Heart right ventricle (tissue), 16 donors: ENCODE results near the gene ATCAY. TPM values are rescaled to one million over a fixed set of nuclear protein-coding genes. Genes with fewer than 3 reads are reported as not detected.

Experiments
- ATAC-seq, 8 donors: fragments of 200-7000 bp; cut with Tn5 transposase; one replicate each; pipeline ENCODE4 v1.9.1; 2020; ENCODE audit warnings: mild to moderate bottlenecking in 8 of 8, moderate library complexity in 8 of 8, moderate number of reproducible peaks in 1 of 8
- DNase-seq, 2 donors: peaks; one replicate each; pipeline ENCODE4 v3.0.0-alpha.2; 2020
- H3K27ac ChIP-seq, 10 donors: fragments of 200-600 bp; sonication (generic) in 2 of 10; one replicate each; pipeline versions ENCODE4 v1.5.0 to v1.8.0; 2020 to 2022; ENCODE audit warnings: mild to moderate bottlenecking in 3 of 10
- H3K27me3 ChIP-seq, 7 donors: fragments of 200-600 bp; one replicate each; pipeline ENCODE4 v1.8.0; 2021 to 2022; ENCODE audit warnings: mild to moderate bottlenecking in 2 of 7
- H3K36me3 ChIP-seq, 9 donors: fragments of 200-600 bp; sonication (generic) in 1 of 9; one replicate each; pipeline versions ENCODE4 v1.5.0 to v1.8.0; 2020 to 2022; ENCODE audit warnings: mild to moderate bottlenecking in 2 of 9
- H3K4me1 ChIP-seq, 9 donors: fragments of 200-600 bp; sonication (generic) in 1 of 9; one replicate each; pipeline versions ENCODE4 v1.5.0 to v1.8.0; 2020 to 2022; ENCODE audit warnings: mild to moderate bottlenecking in 4 of 9
- H3K4me3 ChIP-seq, 10 donors: fragments of 200-600 bp; sonication (generic) in 2 of 10; one replicate each; pipeline versions ENCODE4 v1.5.0 to v1.8.0; 2020 to 2022; ENCODE audit warnings: mild to moderate bottlenecking in 7 of 10, moderate library complexity in 2 of 10
- H3K9me3 ChIP-seq, 11 donors: fragments of 200-600 bp in 10 of 11; sonication (generic) in 2 of 11; one replicate each; pipeline versions ENCODE4 v1.5.0 to v1.8.0; 2013 to 2022; ENCODE audit warnings: mild to moderate bottlenecking in 2 of 11, control low read depth in 1 of 11, moderate library complexity in 1 of 11
- CTCF ChIP-seq, 9 donors: fragments of 200-600 bp; sonication (generic) in 2 of 9; IDR thresholded peaks; one replicate each; pipeline versions ENCODE4 v1.5.0 to v1.8.0; 2021 to 2022; ENCODE audit warnings: antibody characterized with exemption in 9 of 9, mild to moderate bottlenecking in 5 of 9, moderate library complexity in 1 of 9
- WGBS, 2 donors: extraction: QIAGEN DNeasy Blood & Tissue Kit; methylation state at CpG; one replicate each; pipeline ENCODE4 v1.1.7; 2013; ENCODE audit warnings: inconsistent platforms in 1 of 2; 5-methylcytosine and 5-hydroxymethylcytosine counted together
- intact Hi-C, 10 donors: fragments of 100-400 bp; cut with DNase I; formaldehyde crosslinking; loops; one replicate each; pipeline versions ENCODE4 v1.11.1 to v1.14.2; 2022
- polyA plus RNA-seq, 2 donors: library from polyadenylated mRNA; stranded (reverse); fragments of 200-250 nt; gene quantifications; one replicate each; pipeline ENCODE4 v1.2.3, GENCODE V29; 2013
- total RNA-seq, 10 donors: library from RNA; stranded (reverse); fragmentation: NEBNext Ultra II Directional in 3 of 10; extraction: Animal tissue kit (Norgen Biotek cat#: 25700) in 3 of 10; gene quantifications; one replicate each; pipeline versions ENCODE4 v1.2.1 to v1.2.4, GENCODE V29; 2021 to 2023
- donor health status: Arrhythmogenic right ventricular cardiomyopathy.
- donor health status: ischemic (EF 13 %, LVEDD 7.1; RV severe dilation, severe dysfunction).
- donor health status: healthy with polysubstance abuse.
- donor health status: DM: no; HTN: yes; CAD: no.
- donor health status: DM: no; HTN: no; CAD: no.
- donor health status: ischemic (EF 25% LVEDD 6.9; RV normal size, moderate dysfunction).
- donor health status: ischemic (EF 25% LVEDD 5.7; RV mildly dilated, moderate dysfunction).
- donor health status: healthy.
- donor health status: DM: yes; HTN: yes; CAD: no.
- donor health status: Ischemic cardiomyopathy.
- donor health status: ischemic (EF 35%, LVEDD 5.7; RV mildly dilated, moderate dysfunction).
- donor health status: nonischemic (EF 11% LVEDD 7.7; RV severe dilation, severe dysfunction).
- donor health status: DM: yes; HTN: yes; CAD: no.
- donor health status: PGD.
- donor health status: ischemic (EF 29% LVEDD 5.4; RV normal size, mild dysfunction).
- donor health status: nonischemic (EF 23%, LVEDD 6.1; RV moderate dilation, normal function).

ATCAY gene
- total and polyA plus RNA-seq, 12 donors = not detected

GRCh38 chr19:3855320-3855719 lies 25.2 kb upstream of the ATCAY start:
- no peak overlapping the region for H3K27ac ChIP-seq
- DNase-seq (no peak), ATAC-seq (no peak)
- H3K36me3 ChIP-seq = no peaks in the 10 kb centered on the region
- no peak overlapping the region for H3K4me3 ChIP-seq
- intact Hi-C loops = no loop called here
- H3K9me3 ChIP-seq = peaks cover 0 to 27% (median 15%) of the 10 kb centered on the region in 11 donors
- no peak for TF ChIP-seq CTCF (IDR thresholded peaks at IDR 0.05)
- no peaks in the 10 kb centered on the region for H3K4me1 ChIP-seq
- no peaks in the 10 kb centered on the region for H3K27me3 ChIP-seq
- 91 to 92% methylated on average over 19 of the region's 19 CpGs for WGBS, 2 donors

GRCh38 chr19:3857449-3858003 lies 23.0 kb upstream of the ATCAY start:
- DNase-seq (no peak), ATAC-seq (no peak)
- no peak for TF ChIP-seq CTCF (IDR thresholded peaks at IDR 0.05)
- no peak overlapping the region for H3K4me3 ChIP-seq
- intact Hi-C loops = no loop called here
- H3K4me1 ChIP-seq = no peaks in the 10 kb centered on the region
- H3K9me3 ChIP-seq = peaks cover 0 to 9% (median under 1%) of the 10 kb centered on the region in 11 donors
- no peak overlapping the region for H3K27ac ChIP-seq
- 90% methylated on average over 12 of the region's 12 CpGs for WGBS, 2 donors
- H3K27me3 ChIP-seq = peaks cover 0 to 3% (median 0%) of the 10 kb centered on the region in 7 donors
- no peaks in the 10 kb centered on the region for H3K36me3 ChIP-seq

- intact Hi-C loops = no loop called here
- no peak for TF ChIP-seq CTCF (IDR thresholded peaks at IDR 0.05)
Observed at GRCh38 chr19:3860499-3860898, 20.0 kb upstream of the ATCAY start.

GRCh38 chr19:3862826-3863500 lies 17.5 kb upstream of the ATCAY start:
- H3K36me3 ChIP-seq = no peaks in the 10 kb centered on the region
- 81 to 82% methylated on average over 25 of the region's 25 CpGs for WGBS, 2 donors
- no peaks in the 10 kb centered on the region for H3K4me1 ChIP-seq
- intact Hi-C loops = no loop called here
- H3K4me3 ChIP-seq = no peak overlapping the region
- peaks cover 4 to 30% (median 19%) of the 10 kb centered on the region in 7 donors for H3K27me3 ChIP-seq
- no peak for DNase-seq
- no peaks in the 10 kb centered on the region for H3K9me3 ChIP-seq
- no peak for ATAC-seq
- no peak overlapping the region for H3K27ac ChIP-seq
- no peak for TF ChIP-seq CTCF (IDR thresholded peaks at IDR 0.05)

More at GRCh38 chr19:3860499-3860898, 20.0 kb upstream of the ATCAY start:
- no peaks in the 10 kb centered on the region for H3K9me3 ChIP-seq
- H3K27me3 ChIP-seq = peaks cover 0 to 7% (median under 1%) of the 10 kb centered on the region in 7 donors
- WGBS, 2 donors = 84 to 86% methylated on average over 17 of the region's 17 CpGs
- ATAC-seq = no peak
- no peaks in the 10 kb centered on the region for H3K36me3 ChIP-seq
- no peak overlapping the region for H3K27ac ChIP-seq
- no peaks in the 10 kb centered on the region for H3K4me1 ChIP-seq
- H3K4me3 ChIP-seq = no peak overlapping the region
- no peak for DNase-seq
